Ovary (tissue), 9 donors: ENCODE results near the gene IPPK. TPM values are rescaled to one million over a fixed set of nuclear protein-coding genes. Genes with fewer than 3 reads are reported as not detected.
"Not testable (repeated sequence)": the region's sequence is repeated elsewhere in the genome, so short reads cannot be mapped to it uniquely, and the experiment has no call there.

ENCODE experiments used
- DNase-seq, 5 donors: peaks; one replicate each; pipeline ENCODE4 v3.0.0-alpha.2; 2019 to 2020
- H3K27ac ChIP-seq, 2 donors: fragments of 200-600 bp; one replicate each; pipeline versions ENCODE4 v1.5.1 to v1.8.0; 2019 to 2022
- H3K27me3 ChIP-seq: fragments of 200-600 bp; one replicate; pipeline ENCODE4 v1.8.0; 2022
- H3K36me3 ChIP-seq: fragments of 200-600 bp; sonication (generic); one replicate; pipeline ENCODE4 v1.5.1; 2019
- H3K4me1 ChIP-seq: one replicate; pipeline ENCODE4 v1.8.1; 2013; ENCODE audit warnings: mild to moderate bottlenecking, moderate library complexity; ENCODE audit not compliant: insufficient read depth
- H3K4me3 ChIP-seq: fragments of 200-600 bp; sonication (generic); one replicate; pipeline ENCODE4 v1.5.1; 2017
- H3K9me3 ChIP-seq, 2 donors: fragments of 200-600 bp in 1 of 2; sonication (generic) in 1 of 2; one replicate each; pipeline versions ENCODE4 v1.5.1 to v1.8.1; 2013 to 2019; ENCODE audit warnings: mild to moderate bottlenecking in 1 of 2, moderate library complexity in 1 of 2
- CTCF ChIP-seq, 3 donors: fragments of 450-650 bp in 2 of 3; fragments of 200-600 bp in 1 of 3; IDR thresholded peaks; one replicate each; pipeline versions ENCODE4 v1.5.1 to v1.8.0; 2016 to 2022; ENCODE audit warnings: antibody characterized with exemption in 3 of 3, mild to moderate bottlenecking in 1 of 3
- EP300 ChIP-seq: sonication (generic); formaldehyde crosslinking; IDR thresholded peaks from one replicate; pipeline ENCODE4 v1.6.1; 2017; ENCODE audit warnings: antibody characterized with exemption
- POLR2A ChIP-seq: fragments of 450-650 bp; IDR thresholded peaks from one replicate; pipeline ENCODE4 v1.6.1; 2017; ENCODE audit warnings: antibody characterized with exemption, mild to moderate bottlenecking, moderate library complexity
- WGBS, 3 donors: extraction: QIAGEN DNeasy Blood & Tissue Kit in 1 of 3; methylation state at CpG; one replicate each; pipeline versions ENCODE4 v1.1.5 to v1.1.7; 2013 to 2017; 5-methylcytosine and 5-hydroxymethylcytosine counted together
- intact Hi-C, 4 donors: fragments of 100-400 bp; cut with DNase I; formaldehyde crosslinking; loops; one replicate each; pipeline versions ENCODE4 v1.11.0 to v1.15.1; 2022 to 2023
- polyA plus RNA-seq, 2 donors: library from polyadenylated mRNA; stranded (reverse); fragments of 200-250 nt in 1 of 2; fragments of 350-450 nt in 1 of 2; fragmentation: Illumina TruSeq in 1 of 2; extraction: RNeasy Lipid Tissue Mini Kit (QIAGEN cat#74804) in 1 of 2; gene quantifications; one replicate each; pipeline ENCODE4 v1.2.3, GENCODE V29; 2013 to 2014
- total RNA-seq, 7 donors: library from RNA; depleted of rRNA in 2 of 7; stranded (reverse); fragments of >200 nt in 2 of 7; fragmentation: NEBNext Ultra II Directional in 3 of 7; extraction: Animal tissue kit (Norgen Biotek cat#: 25700) in 3 of 7; gene quantifications; one replicate each; pipeline versions ENCODE4 v1.1.0 to v1.2.4, GENCODE V29; 2016 to 2023
- donor health status: DM: no; HTN: no; CAD: no; lungs with moderate emphysema.
- donor health status: DM: no; HTN: no; CAD: no.
- donor health status: Bipolar disorder and iron deficiency.
- donor health status: DM: yes; HTN: yes; CAD: no.
- donor health status: DM: no; HTN: no; CAD: no.
- donor health status: DM: yes; HTN: yes; CAD: no.

IPPK gene
- total and polyA plus RNA-seq, 9 donors, result 4.7 to 8.5 (median 7.1) TPM

GRCh38 chr9:92595930-92596329 lies 74.0 kb downstream of the IPPK start:
- Histone ChIP-seq H3K4me3 (no peak overlapping the region), H3K9me3 (no peaks in the 10 kb centered on the region), H3K27me3 (no peaks in the 10 kb centered on the region), H3K4me1 (peaks cover 16% of the 10 kb centered on the region), H3K36me3 (no peaks in the 10 kb centered on the region), H3K27ac (no peak overlapping the region)
- TF ChIP-seq CTCF (IDR thresholded peaks at IDR 0.05) (no peak), POLR2A (no peak)
- 93 to 97% (median 97%) methylated on average over 1 of the region's 1 CpG for WGBS, 3 donors
- intact Hi-C loops, result loop anchor here in 1 of 4 donors (10.0 kb wide), 1 partner anchor 61 kb away; the partner anchor contains the start of gene ECM2
- no peak for DNase-seq

- 96 to 100% (median 100%) methylated on average over 1 of the region's 1 CpG for WGBS, 3 donors
- H3K4me3 ChIP-seq, H3K27ac ChIP-seq: not testable (repeated sequence)
These were observed 74.9 kb downstream of the IPPK start for GRCh38 chr9:92595075-92595474.

GRCh38 chr9:92592946-92593861 lies 76.7 kb downstream of the IPPK start:
- Histone ChIP-seq H3K36me3 (no peaks in the 10 kb centered on the region), H3K4me1 (peaks cover 8% of the 10 kb centered on the region), H3K9me3 (no peaks in the 10 kb centered on the region), H3K4me3 (no peak overlapping the region), H3K27ac (no peak overlapping the region), H3K27me3 (no peaks in the 10 kb centered on the region)
- no peak for DNase-seq
- WGBS, 3 donors, result 23 to 38% (median 25%) methylated on average over 7 of the region's 7 CpGs
- no peak for TF ChIP-seq EP300
- TF ChIP-seq CTCF (IDR thresholded peaks at IDR 0.05), result no peak
- TF ChIP-seq POLR2A, result no peak
- intact Hi-C loops, result loop anchor here in 1 of 4 donors (10.0 kb wide), 1 partner anchor 58 kb away; the partner anchor contains the start of gene ECM2

More at GRCh38 chr9:92595075-92595474, 74.9 kb downstream of the IPPK start:
- H3K4me1 ChIP-seq, H3K9me3 ChIP-seq, DNase-seq, H3K36me3 ChIP-seq, H3K27me3 ChIP-seq: not testable (repeated sequence)
- intact Hi-C loops, result loop anchor here in 1 of 4 donors (10.0 kb wide), 1 partner anchor 60 kb away; the partner anchor contains the start of gene ECM2

- no peaks in the 10 kb centered on the region for H3K36me3 ChIP-seq
- H3K27me3 ChIP-seq, result no peaks in the 10 kb centered on the region
- H3K4me3 ChIP-seq, result no peak overlapping the region
- intact Hi-C loops, result loop anchor here in 1 of 4 donors (10.0 kb wide), 1 partner anchor 58 kb away; the partner anchor contains the start of gene ECM2
- TF ChIP-seq POLR2A, result no peak
- no peak for TF ChIP-seq CTCF (IDR thresholded peaks at IDR 0.05)
- TF ChIP-seq EP300, result no peak
- WGBS, 3 donors, result 90 to 96% (median 95%) methylated on average over 1 of the region's 1 CpG
- H3K4me1 ChIP-seq, result peaks cover 6% of the 10 kb centered on the region
- H3K9me3 ChIP-seq, result no peaks in the 10 kb centered on the region
- H3K27ac ChIP-seq, result no peak overlapping the region
- no peak for DNase-seq
These were observed 77.4 kb downstream of the IPPK start for GRCh38 chr9:92592537-92592936.

- DNase-seq, result peak; percentile 59 to 75 (median 67)
- no peaks in the 10 kb centered on the region for H3K36me3 ChIP-seq
- WGBS, 3 donors, result 0 to 2% (median 1%) methylated on average over 3 of the region's 3 CpGs
- no peaks in the 10 kb centered on the region for H3K27me3 ChIP-seq
- TF ChIP-seq EP300, result no peak
- no peak for TF ChIP-seq CTCF (IDR thresholded peaks at IDR 0.05)
- TF ChIP-seq POLR2A, result no peak
- H3K27ac ChIP-seq, result peak overlapping the region in 1 of 2 donors; percentile 26
- H3K4me1 ChIP-seq, result peaks cover 6% of the 10 kb centered on the region
- no peaks in the 10 kb centered on the region for H3K9me3 ChIP-seq
- intact Hi-C loops, result loop anchor here in 1 of 4 donors (10.0 kb wide), 1 partner anchor 56 kb away; the partner anchor contains the start of gene ECM2
- H3K4me3 ChIP-seq, result no peak overlapping the region
These were observed 79.6 kb downstream of the IPPK start for GRCh38 chr9:92590377-92590776.
